ENCODE data around the gene HHIP.
"Not testable (repeated sequence)": the region's sequence is repeated elsewhere in the genome, so short reads cannot be mapped to it uniquely, and the experiment has no call there.

Gene HHIP

GRCh38 chr4:144748814-144749555, 103.0 kb downstream of the HHIP start:
- Histone ChIP-seq H3K36me3 (ENCODE audit: control insufficient read depth, insufficient read depth, low read length) (no peaks in the 10 kb centered on the region), H3K27me3 (ENCODE audit: control insufficient read depth, insufficient read depth, low read length) (no peaks in the 10 kb centered on the region), H3K4me1 (ENCODE audit: control insufficient read depth, insufficient read depth, low read length) (no peaks in the 10 kb centered on the region), H3K27ac (ENCODE audit: low read length) (no peak overlapping the region), H3K9me3 (ENCODE audit: control insufficient read depth, insufficient read depth, low read length) (no peaks in the 10 kb centered on the region), H3K4me3 (ENCODE audit: low read length) (no peak overlapping the region)
- no peak for DNase-seq (ENCODE audit: low read depth, low spot score)
- no CpG with 5 or more reads among the region's 4 CpGs for WGBS (ENCODE audit: insufficient coverage, insufficient read length)

DNA sequence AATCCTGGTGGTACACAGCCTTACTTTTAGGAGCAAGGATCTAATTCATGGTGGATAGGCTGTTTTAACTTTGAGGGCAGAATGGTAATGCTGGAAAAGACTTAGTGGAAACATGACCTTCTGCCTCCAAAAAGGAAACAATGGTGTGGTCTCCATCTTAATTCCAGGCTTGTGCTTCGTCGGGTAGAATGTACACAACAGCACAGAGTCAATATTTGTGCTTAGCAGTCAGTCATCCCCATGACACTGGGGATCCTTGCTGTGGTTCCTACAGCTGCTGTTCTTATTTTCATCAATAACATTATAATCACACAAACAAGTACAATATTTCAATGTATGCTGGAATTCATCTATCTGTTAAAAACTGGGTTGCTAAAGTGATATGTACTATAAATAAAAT, 104.4 kb downstream of the HHIP start:
- Histone ChIP-seq H3K27me3 (ENCODE audit: control insufficient read depth, insufficient read depth, low read length) (no peaks in the 10 kb centered on the region), H3K27ac (ENCODE audit: low read length) (no peak overlapping the region), H3K36me3 (ENCODE audit: control insufficient read depth, insufficient read depth, low read length) (no peaks in the 10 kb centered on the region), H3K9me3 (ENCODE audit: control insufficient read depth, insufficient read depth, low read length) (no peaks in the 10 kb centered on the region), H3K4me1 (ENCODE audit: control insufficient read depth, insufficient read depth, low read length) (no peaks in the 10 kb centered on the region), H3K4me3 (ENCODE audit: low read length) (no peak overlapping the region)
- DNase-seq (ENCODE audit: low read depth, low spot score) = no peak
- WGBS (ENCODE audit: insufficient coverage, insufficient read length) = no CpG with 5 or more reads among the region's 2 CpGs

GRCh38 chr4:144754562-144755410, 108.8 kb downstream of the HHIP start:
- H3K36me3 ChIP-seq (ENCODE audit: control insufficient read depth, insufficient read depth, low read length) = no peaks in the 10 kb centered on the region
- DNase-seq (ENCODE audit: low read depth, low spot score) = no peak
- H3K27me3 ChIP-seq (ENCODE audit: control insufficient read depth, insufficient read depth, low read length) = no peaks in the 10 kb centered on the region
- H3K9me3 ChIP-seq (ENCODE audit: control insufficient read depth, insufficient read depth, low read length) = no peaks in the 10 kb centered on the region
- no peak overlapping the region for H3K27ac ChIP-seq (ENCODE audit: low read length)
- no CpG with 5 or more reads among the region's 3 CpGs for WGBS (ENCODE audit: insufficient coverage, insufficient read length)
- no peaks in the 10 kb centered on the region for H3K4me1 ChIP-seq (ENCODE audit: control insufficient read depth, insufficient read depth, low read length)
- H3K4me3 ChIP-seq (ENCODE audit: low read length) = no peak overlapping the region

GRCh38 chr4:144757969-144758368, 112.0 kb downstream of the HHIP start:
- H3K4me3 ChIP-seq (ENCODE audit: low read length) = no peak overlapping the region
- no peaks in the 10 kb centered on the region for H3K4me1 ChIP-seq (ENCODE audit: control insufficient read depth, insufficient read depth, low read length)
- H3K9me3 ChIP-seq (ENCODE audit: control insufficient read depth, insufficient read depth, low read length) = no peaks in the 10 kb centered on the region
- DNase-seq (ENCODE audit: low read depth, low spot score) = no peak
- H3K36me3 ChIP-seq (ENCODE audit: control insufficient read depth, insufficient read depth, low read length) = no peaks in the 10 kb centered on the region
- H3K27ac ChIP-seq (ENCODE audit: low read length) = no peak overlapping the region
- WGBS (ENCODE audit: insufficient coverage, insufficient read length) = no CpG with 5 or more reads among the region's 1 CpG
- no peaks in the 10 kb centered on the region for H3K27me3 ChIP-seq (ENCODE audit: control insufficient read depth, insufficient read depth, low read length)

- H3K27me3 ChIP-seq (ENCODE audit: control insufficient read depth, insufficient read depth, low read length); H3K27ac ChIP-seq (ENCODE audit: low read length); H3K9me3 ChIP-seq (ENCODE audit: control insufficient read depth, insufficient read depth, low read length); H3K36me3 ChIP-seq (ENCODE audit: control insufficient read depth, insufficient read depth, low read length); H3K4me3 ChIP-seq (ENCODE audit: low read length); DNase-seq (ENCODE audit: low read depth, low spot score); H3K4me1 ChIP-seq (ENCODE audit: control insufficient read depth, insufficient read depth, low read length): not testable (repeated sequence)
- no CpG with 5 or more reads among the region's 8 CpGs for WGBS (ENCODE audit: insufficient coverage, insufficient read length)
Observed at GRCh38 chr4:144768809-144769208, 122.9 kb downstream of the HHIP start.

GRCh38 chr4:144778364-144778763, 132.4 kb downstream of the HHIP start:
- DNase-seq (ENCODE audit: low read depth, low spot score) = no peak
- no peak overlapping the region for H3K27ac ChIP-seq (ENCODE audit: low read length)
- no peaks in the 10 kb centered on the region for H3K36me3 ChIP-seq (ENCODE audit: control insufficient read depth, insufficient read depth, low read length)
- no CpG with 5 or more reads among the region's 2 CpGs for WGBS (ENCODE audit: insufficient coverage, insufficient read length)
- no peak overlapping the region for H3K4me3 ChIP-seq (ENCODE audit: low read length)
- no peaks in the 10 kb centered on the region for H3K9me3 ChIP-seq (ENCODE audit: control insufficient read depth, insufficient read depth, low read length)
- H3K4me1 ChIP-seq (ENCODE audit: control insufficient read depth, insufficient read depth, low read length) = peaks cover 1% of the 10 kb centered on the region; the same call in 1 of the 2 replicates
- no peaks in the 10 kb centered on the region for H3K27me3 ChIP-seq (ENCODE audit: control insufficient read depth, insufficient read depth, low read length)

GRCh38 chr4:144782345-144782744, 136.4 kb downstream of the HHIP start:
- DNase-seq (ENCODE audit: low read depth, low spot score) = no peak
- Histone ChIP-seq H3K36me3 (ENCODE audit: control insufficient read depth, insufficient read depth, low read length) (no peaks in the 10 kb centered on the region), H3K27me3 (ENCODE audit: control insufficient read depth, insufficient read depth, low read length) (no peaks in the 10 kb centered on the region), H3K4me1 (ENCODE audit: control insufficient read depth, insufficient read depth, low read length) (no peaks in the 10 kb centered on the region), H3K4me3 (ENCODE audit: low read length) (no peak overlapping the region), H3K27ac (ENCODE audit: low read length) (no peak overlapping the region), H3K9me3 (ENCODE audit: control insufficient read depth, insufficient read depth, low read length) (no peaks in the 10 kb centered on the region)
- no CpG with 5 or more reads among the region's 5 CpGs for WGBS (ENCODE audit: insufficient coverage, insufficient read length)

- no CpG with 5 or more reads among the region's 3 CpGs for WGBS (ENCODE audit: insufficient coverage, insufficient read length)
- no peaks in the 10 kb centered on the region for H3K36me3 ChIP-seq (ENCODE audit: control insufficient read depth, insufficient read depth, low read length)
- H3K9me3 ChIP-seq (ENCODE audit: control insufficient read depth, insufficient read depth, low read length) = no peaks in the 10 kb centered on the region
- no peaks in the 10 kb centered on the region for H3K4me1 ChIP-seq (ENCODE audit: control insufficient read depth, insufficient read depth, low read length)
- no peak for DNase-seq (ENCODE audit: low read depth, low spot score)
- no peak overlapping the region for H3K27ac ChIP-seq (ENCODE audit: low read length)
- no peaks in the 10 kb centered on the region for H3K27me3 ChIP-seq (ENCODE audit: control insufficient read depth, insufficient read depth, low read length)
- no peak overlapping the region for H3K4me3 ChIP-seq (ENCODE audit: low read length)
Observed at GRCh38 chr4:144785961-144786360, 140.0 kb downstream of the HHIP start.

DNA sequence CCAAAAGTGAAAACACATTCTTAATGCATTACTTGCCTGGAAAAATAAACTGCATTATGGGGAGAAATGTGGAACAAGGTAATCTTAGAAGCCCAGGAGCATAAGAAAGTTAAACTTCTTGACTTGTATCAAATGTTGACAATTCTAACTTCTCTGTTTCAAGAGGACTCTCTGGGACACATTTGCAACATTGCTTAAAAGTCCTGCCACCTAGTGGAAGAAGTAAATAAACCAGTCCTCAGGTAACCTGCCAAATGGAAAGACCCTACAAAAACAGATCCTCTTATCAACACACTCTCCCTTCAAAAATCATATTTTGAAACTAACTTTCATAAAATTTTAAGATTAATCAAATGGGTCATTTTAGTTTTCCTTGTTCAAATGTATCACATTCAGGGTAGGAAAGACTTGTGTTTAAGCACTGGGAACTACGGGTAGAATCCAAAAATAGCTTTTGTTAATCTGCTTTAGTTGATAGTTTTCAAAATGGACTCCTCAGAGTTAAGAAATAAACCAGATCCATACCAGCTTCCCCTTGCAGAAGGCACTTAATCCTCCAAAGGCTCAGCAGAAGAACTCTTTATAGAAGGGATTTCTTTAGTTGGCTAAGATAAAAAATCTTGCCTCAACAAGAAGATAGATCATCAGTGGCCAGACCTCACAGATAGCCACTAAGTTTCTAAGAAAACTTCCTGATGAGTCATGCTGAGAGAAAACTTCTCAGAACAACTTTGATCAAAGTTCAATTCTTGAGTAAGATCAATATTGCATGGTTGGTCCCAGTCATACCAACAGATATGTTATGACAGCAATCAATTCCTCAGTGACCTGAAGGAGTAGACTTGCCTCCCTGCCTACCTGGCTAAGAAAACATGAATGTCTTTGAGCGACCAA, 141.7 kb downstream of the HHIP start:
- Histone ChIP-seq H3K4me1 (ENCODE audit: control insufficient read depth, insufficient read depth, low read length) (no peaks in the 10 kb centered on the region), H3K27me3 (ENCODE audit: control insufficient read depth, insufficient read depth, low read length) (no peaks in the 10 kb centered on the region), H3K27ac (ENCODE audit: low read length) (no peak overlapping the region), H3K36me3 (ENCODE audit: control insufficient read depth, insufficient read depth, low read length) (no peaks in the 10 kb centered on the region), H3K9me3 (ENCODE audit: control insufficient read depth, insufficient read depth, low read length) (no peaks in the 10 kb centered on the region), H3K4me3 (ENCODE audit: low read length) (no peak overlapping the region)
- WGBS (ENCODE audit: insufficient coverage, insufficient read length) = no CpG with 5 or more reads among the region's 2 CpGs
- peak; percentile 5 for DNase-seq (ENCODE audit: low read depth, low spot score)

DNA sequence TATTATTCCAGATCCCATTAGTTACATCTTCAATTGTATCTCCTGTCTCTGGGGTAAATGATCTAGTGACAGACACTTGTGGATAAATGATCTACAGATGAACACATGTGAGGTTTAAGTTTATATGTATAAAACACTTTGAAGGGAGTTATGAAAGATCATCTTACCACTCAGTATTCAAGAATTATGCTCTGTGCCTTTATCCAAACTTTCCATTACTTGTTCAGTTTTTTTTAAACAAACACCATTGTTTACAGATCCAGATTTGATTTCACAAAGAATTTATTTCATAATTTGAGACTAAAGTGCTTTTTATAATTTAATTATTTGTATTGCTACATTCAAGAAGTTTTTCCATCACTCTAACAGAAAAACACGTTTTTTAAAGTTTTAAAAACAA, 142.5 kb downstream of the HHIP start:
- Histone ChIP-seq H3K4me1 (ENCODE audit: control insufficient read depth, insufficient read depth, low read length) (no peaks in the 10 kb centered on the region), H3K27ac (ENCODE audit: low read length) (no peak overlapping the region), H3K27me3 (ENCODE audit: control insufficient read depth, insufficient read depth, low read length) (no peaks in the 10 kb centered on the region), H3K9me3 (ENCODE audit: control insufficient read depth, insufficient read depth, low read length) (no peaks in the 10 kb centered on the region), H3K36me3 (ENCODE audit: control insufficient read depth, insufficient read depth, low read length) (no peaks in the 10 kb centered on the region), H3K4me3 (ENCODE audit: low read length) (no peak overlapping the region)
- DNase-seq (ENCODE audit: low read depth, low spot score) = no peak
- WGBS (ENCODE audit: insufficient coverage, insufficient read length) = no CpG with 5 or more reads among the region's 1 CpG

Data from iPS DF 6.9 (cell line).